Panc1 (cell line): ENCODE data around the gene ZIC4. TPM values are rescaled to one million over a fixed set of nuclear protein-coding genes. Genes with fewer than 3 reads are reported as not detected.

Experiments
- ATAC-seq: fragments of 200-7000 bp; cut with Tn5 transposase; 2 replicates; pipeline ENCODE4 v1.9.1; 2020; ENCODE audit warnings: mild to moderate bottlenecking, moderate library complexity
- BruUV-seq: library from RNA; stranded (reverse); fragments of 400-500 nt; replicated peaks from 2 replicates; lab custom pipeline; 2021; lab: Mats Ljungman, UMichigan
- CTCF ChIA-PET: fragments of 300-600 bp; sonication (Branson Sonifier 250); formaldehyde crosslinking; loops from one replicate; lab custom pipeline; 2022; ENCODE audit warnings: antibody characterized with exemption; lab: Charles Lee
- POLR2A ChIA-PET: fragments of 300-600 bp; sonication (Branson Sonifier 250); formaldehyde crosslinking; loops from one replicate; lab custom pipeline; 2022; ENCODE audit warnings: antibody characterized with exemption; lab: Charles Lee
- DNase-seq: peaks from one replicate; pipeline ENCODE4 v3.0.0-alpha.2; 2010; ENCODE audit warnings: low read depth, low spot score
- H3K27ac ChIP-seq: 2 replicates; pipeline ENCODE4 v1.5.1; 2011; ENCODE audit warnings: mild to moderate bottlenecking, low read length, inconsistent platforms
- H3K27me3 ChIP-seq: fragments of 200-500 bp; sonication (Bioruptor generic); 2 replicates; pipeline ENCODE4 v1.6.0; 2014; ENCODE audit warnings: low read length, inconsistent platforms; ENCODE audit not compliant: control insufficient read depth, insufficient read depth
- H3K36me3 ChIP-seq: fragments of 200-500 bp; sonication (Bioruptor generic); 2 replicates; pipeline ENCODE4 v1.5.1; 2014; ENCODE audit warnings: inconsistent platforms, mild to moderate bottlenecking, low read length, moderate library complexity; ENCODE audit not compliant: control insufficient read depth, insufficient read depth
- H3K4me1 ChIP-seq: 2 replicates; pipeline ENCODE4 v1.5.1; 2011; ENCODE audit warnings: inconsistent platforms, mild to moderate bottlenecking, low read length, moderate library complexity; ENCODE audit not compliant: control insufficient read depth, insufficient read depth
- H3K4me3 ChIP-seq, 2 experiments: 2 replicates each; pipeline ENCODE4 v1.5.1; 2011 to 2012; ENCODE audit warnings: low read depth in 2 of 2, low read length in 2 of 2, mild to moderate bottlenecking in 2 of 2, inconsistent platforms in 1 of 2, moderate library complexity in 1 of 2
- H3K9me3 ChIP-seq: fragments of 200-500 bp; sonication (Bioruptor generic); 2 replicates; pipeline ENCODE4 v1.5.1; 2014; ENCODE audit warnings: low read depth, mild to moderate bottlenecking, inconsistent platforms, low read length, moderate library complexity; ENCODE audit not compliant: control insufficient read depth, insufficient read depth
- POLR2AphosphoS5 ChIP-seq: IDR thresholded peaks from 2 replicates; pipeline ENCODE4 v1.6.1; 2012; ENCODE audit warnings: mild to moderate bottlenecking, low read depth, low read length, moderate library complexity
- SIN3A ChIP-seq: IDR thresholded peaks from 2 replicates; pipeline ENCODE4 v1.6.1; 2012; ENCODE audit warnings: low read depth, mild to moderate bottlenecking, low read length, moderate library complexity, borderline replicate concordance; ENCODE audit not compliant: insufficient read depth
- TCF7L2 ChIP-seq: IDR thresholded peaks from 2 replicates; pipeline ENCODE4 v1.6.1; 2011; ENCODE audit warnings: mild to moderate bottlenecking, low read depth, low read length, inconsistent platforms
- in situ Hi-C: cut with HindIII; loops from 2 replicates; pipeline ENCODE4 v1.10.0; 2016; ENCODE audit warnings: low sequenced_read_pairs, low pct_unique_long_range_greater_than_20kb
- intact Hi-C: fragments of 100-400 bp; cut with micrococcal nuclease; formaldehyde crosslinking; loops from one replicate; pipeline ENCODE4 v1.10.0; 2022; ENCODE audit not compliant: unreplicated experiment
- total RNA-seq: library from RNA; stranded (reverse); gene quantifications from one replicate; pipeline ENCODE4 v1.2.1, GENCODE V29; 2021; ENCODE audit not compliant: unreplicated experiment
- TF ChIP-seq, protein P1 (sequence below), 2 experiments: IDR thresholded peaks; 2 replicates each; pipeline ENCODE4 v1.6.1; 2011 to 2012; ENCODE audit warnings: low read depth in 2 of 2, control low read depth in 1 of 2, low read length in 1 of 2, mild to moderate bottlenecking in 1 of 2, moderate library complexity in 1 of 2; ENCODE audit not compliant: insufficient read depth in 1 of 2
- TF ChIP-seq, protein P2 (sequence below): fragments of 450-650 bp; IDR thresholded peaks from 2 replicates; pipeline ENCODE4 v1.5.1; 2017; ENCODE audit warnings: mild to moderate bottlenecking

Gene ZIC4
- total RNA-seq, 1 experiment from 2014 or later, result not detected

DNA sequence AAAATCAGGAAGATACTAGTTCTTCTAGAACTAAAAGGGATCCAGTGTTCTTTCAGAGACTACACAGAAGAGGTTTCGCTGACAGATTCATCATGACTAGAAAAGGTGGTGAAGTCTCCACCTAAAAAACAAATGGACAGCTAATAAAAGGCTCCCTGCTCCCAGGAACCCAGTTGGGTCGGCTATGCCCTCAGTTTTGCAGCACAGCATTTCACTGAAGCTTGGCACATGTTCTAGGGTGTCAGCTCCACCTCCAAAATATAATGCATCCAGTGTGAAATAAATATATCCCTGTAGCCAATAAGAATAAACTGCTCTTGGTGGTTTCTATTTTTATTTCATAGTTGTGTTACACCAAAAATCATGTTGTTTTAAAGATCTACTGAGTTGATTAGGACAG is 55.0 kb downstream of the ZIC4 start:
- H3K36me3 ChIP-seq, result no peaks in the 10 kb centered on the region
- BruUV-seq, result no TSS peak
- POLR2A ChIA-PET, result no interaction called here
- no peaks in the 10 kb centered on the region for H3K4me1 ChIP-seq
- no peak overlapping the region for H3K4me3 ChIP-seq
- no peak for TF ChIP-seq POLR2AphosphoS5
- TF ChIP-seq SIN3A, result no peak
- TF ChIP-seq, protein P1, sequence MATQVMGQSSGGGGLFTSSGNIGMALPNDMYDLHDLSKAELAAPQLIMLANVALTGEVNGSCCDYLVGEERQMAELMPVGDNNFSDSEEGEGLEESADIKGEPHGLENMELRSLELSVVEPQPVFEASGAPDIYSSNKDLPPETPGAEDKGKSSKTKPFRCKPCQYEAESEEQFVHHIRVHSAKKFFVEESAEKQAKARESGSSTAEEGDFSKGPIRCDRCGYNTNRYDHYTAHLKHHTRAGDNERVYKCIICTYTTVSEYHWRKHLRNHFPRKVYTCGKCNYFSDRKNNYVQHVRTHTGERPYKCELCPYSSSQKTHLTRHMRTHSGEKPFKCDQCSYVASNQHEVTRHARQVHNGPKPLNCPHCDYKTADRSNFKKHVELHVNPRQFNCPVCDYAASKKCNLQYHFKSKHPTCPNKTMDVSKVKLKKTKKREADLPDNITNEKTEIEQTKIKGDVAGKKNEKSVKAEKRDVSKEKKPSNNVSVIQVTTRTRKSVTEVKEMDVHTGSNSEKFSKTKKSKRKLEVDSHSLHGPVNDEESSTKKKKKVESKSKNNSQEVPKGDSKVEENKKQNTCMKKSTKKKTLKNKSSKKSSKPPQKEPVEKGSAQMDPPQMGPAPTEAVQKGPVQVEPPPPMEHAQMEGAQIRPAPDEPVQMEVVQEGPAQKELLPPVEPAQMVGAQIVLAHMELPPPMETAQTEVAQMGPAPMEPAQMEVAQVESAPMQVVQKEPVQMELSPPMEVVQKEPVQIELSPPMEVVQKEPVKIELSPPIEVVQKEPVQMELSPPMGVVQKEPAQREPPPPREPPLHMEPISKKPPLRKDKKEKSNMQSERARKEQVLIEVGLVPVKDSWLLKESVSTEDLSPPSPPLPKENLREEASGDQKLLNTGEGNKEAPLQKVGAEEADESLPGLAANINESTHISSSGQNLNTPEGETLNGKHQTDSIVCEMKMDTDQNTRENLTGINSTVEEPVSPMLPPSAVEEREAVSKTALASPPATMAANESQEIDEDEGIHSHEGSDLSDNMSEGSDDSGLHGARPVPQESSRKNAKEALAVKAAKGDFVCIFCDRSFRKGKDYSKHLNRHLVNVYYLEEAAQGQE (IDR thresholded peaks at IDR 0.05; ENCODE audit: insufficient read depth in 1 of 2, low read depth in 2 of 2, low read length in 1 of 2), result no peak
- TF ChIP-seq, protein P2, sequence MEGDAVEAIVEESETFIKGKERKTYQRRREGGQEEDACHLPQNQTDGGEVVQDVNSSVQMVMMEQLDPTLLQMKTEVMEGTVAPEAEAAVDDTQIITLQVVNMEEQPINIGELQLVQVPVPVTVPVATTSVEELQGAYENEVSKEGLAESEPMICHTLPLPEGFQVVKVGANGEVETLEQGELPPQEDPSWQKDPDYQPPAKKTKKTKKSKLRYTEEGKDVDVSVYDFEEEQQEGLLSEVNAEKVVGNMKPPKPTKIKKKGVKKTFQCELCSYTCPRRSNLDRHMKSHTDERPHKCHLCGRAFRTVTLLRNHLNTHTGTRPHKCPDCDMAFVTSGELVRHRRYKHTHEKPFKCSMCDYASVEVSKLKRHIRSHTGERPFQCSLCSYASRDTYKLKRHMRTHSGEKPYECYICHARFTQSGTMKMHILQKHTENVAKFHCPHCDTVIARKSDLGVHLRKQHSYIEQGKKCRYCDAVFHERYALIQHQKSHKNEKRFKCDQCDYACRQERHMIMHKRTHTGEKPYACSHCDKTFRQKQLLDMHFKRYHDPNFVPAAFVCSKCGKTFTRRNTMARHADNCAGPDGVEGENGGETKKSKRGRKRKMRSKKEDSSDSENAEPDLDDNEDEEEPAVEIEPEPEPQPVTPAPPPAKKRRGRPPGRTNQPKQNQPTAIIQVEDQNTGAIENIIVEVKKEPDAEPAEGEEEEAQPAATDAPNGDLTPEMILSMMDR, result no peak
- TF ChIP-seq TCF7L2, result no peak
- DNase-seq (no peak), ATAC-seq (no peak)
- in situ Hi-C loops, result no loop called here
- H3K27ac ChIP-seq, result no peak overlapping the region
- no peaks in the 10 kb centered on the region for H3K27me3 ChIP-seq
- CTCF ChIA-PET, result no interaction called here
- intact Hi-C loops, result no loop called here
- no peaks in the 10 kb centered on the region for H3K9me3 ChIP-seq

DNA sequence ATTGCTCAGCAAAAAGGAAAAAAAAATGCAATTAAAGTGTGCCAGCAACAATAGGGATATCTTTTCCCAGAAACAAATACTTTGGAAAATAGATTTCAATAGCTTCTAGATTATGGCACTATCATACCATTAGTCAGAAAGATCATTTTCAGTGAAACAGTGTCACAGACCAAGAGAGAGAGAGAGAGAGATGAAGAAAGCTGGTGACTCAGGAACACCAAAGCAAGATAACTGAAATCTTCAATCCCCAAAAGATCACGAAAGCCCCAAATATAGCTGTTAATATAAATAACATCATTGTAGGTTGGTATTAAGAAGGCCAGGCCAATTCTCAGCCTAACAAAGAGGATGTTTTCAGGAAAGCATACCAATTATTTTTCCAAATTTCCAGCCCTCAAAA is 57.4 kb downstream of the ZIC4 start:
- Histone ChIP-seq H3K27ac (no peak overlapping the region), H3K36me3 (no peaks in the 10 kb centered on the region), H3K4me3 (no peak overlapping the region), H3K27me3 (no peaks in the 10 kb centered on the region), H3K4me1 (no peaks in the 10 kb centered on the region), H3K9me3 (no peaks in the 10 kb centered on the region)
- TF ChIP-seq, protein P2, result no peak
- TF ChIP-seq TCF7L2 (no peak), SIN3A (no peak), POLR2AphosphoS5 (no peak)
- TF ChIP-seq, protein P1 (IDR thresholded peaks at IDR 0.05; ENCODE audit: insufficient read depth in 1 of 2, low read depth in 2 of 2, low read length in 1 of 2), result no peak
- CTCF ChIA-PET, result no interaction called here
- no TSS peak for BruUV-seq
- intact Hi-C loops, result no loop called here
- ATAC-seq (no peak), DNase-seq (no peak)
- in situ Hi-C loops, result no loop called here
- POLR2A ChIA-PET, result no interaction called here
